Endothelial cell of umbilical vein (primary cell): Measurements from ENCODE around the gene NCMAP. TPM values are rescaled to one million over a fixed set of nuclear protein-coding genes. Genes with fewer than 3 reads are reported as not detected.

Source experiments
- BruUV-seq: library from RNA; stranded (reverse); fragments of 400-500 nt; replicated peaks from 2 replicates; lab custom pipeline; 2021; lab: Mats Ljungman, UMichigan
- CTCF ChIA-PET: fragments of 300-600, 350-600 bp; sonication (Branson Sonifier 250); formaldehyde crosslinking; loops from one replicate; lab custom pipeline; 2021; ENCODE audit warnings: antibody characterized with exemption, inconsistent platforms; lab: Charles Lee
- POLR2A ChIA-PET: fragments of 300-600, 350-600 bp; sonication (Branson Sonifier 250); formaldehyde crosslinking; loops from one replicate; lab custom pipeline; 2021; ENCODE audit warnings: antibody characterized with exemption, inconsistent platforms; lab: Charles Lee
- DNase-seq: peaks from one replicate; pipeline ENCODE4 v3.0.0-alpha.2; 2011; ENCODE audit warnings: low read depth, low spot score
- FAIRE-seq: peaks from 2 replicates; lab custom pipeline; 2011; peaks lifted over from hg19 to GRCh38; lab: Jason Lieb, UNC
- H2AFZ ChIP-seq: 2 replicates; pipeline ENCODE4 v1.6.0; 2012; ENCODE audit warnings: low read depth, low read length, control low read depth, inconsistent platforms
- H3K27ac ChIP-seq: 2 replicates; pipeline ENCODE4 v1.5.1; 2011; ENCODE audit warnings: low read depth, mild to moderate bottlenecking, control low read depth, low read length, moderate library complexity; ENCODE audit not compliant: insufficient read depth
- H3K27me3 ChIP-seq, 2 experiments: 2 replicates each; pipeline versions ENCODE4 v1.6.0 to v1.6.1; 2011; ENCODE audit warnings: low read length in 2 of 2, mixed read lengths in 1 of 2; ENCODE audit not compliant: control insufficient read depth in 2 of 2, insufficient read depth in 2 of 2
- H3K36me3 ChIP-seq, 2 experiments: 2 replicates in 1 of 2; 3 replicates in 1 of 2; pipeline ENCODE4 v1.5.1; 2011; ENCODE audit warnings: low read length in 2 of 2, mild to moderate bottlenecking in 1 of 2, moderate library complexity in 1 of 2; ENCODE audit not compliant: control insufficient read depth in 2 of 2, insufficient read depth in 2 of 2; ENCODE audit errors: extremely low read depth in 1 of 2
- H3K4me1 ChIP-seq: 3 replicates; pipeline ENCODE4 v1.5.1; 2011; ENCODE audit warnings: mild to moderate bottlenecking, low read length; ENCODE audit not compliant: control insufficient read depth, insufficient read depth; ENCODE audit errors: extremely low read depth
- H3K4me2 ChIP-seq: 2 replicates; pipeline ENCODE4 v1.6.1; 2011; ENCODE audit warnings: low read length, control low read depth, mixed read lengths; ENCODE audit not compliant: insufficient read depth
- H3K4me3 ChIP-seq, 3 experiments: fragments of 200-600 bp in 1 of 3; sonication (generic), shearing (Covaris generic) in 1 of 3; replicated peaks in 1 of 3; 2 replicates each; pipeline ENCODE4 v1.5.1; 2011 to 2016; ENCODE audit warnings: control low read depth in 3 of 3, low read length in 3 of 3, mild to moderate bottlenecking in 2 of 3, inconsistent platforms in 1 of 3, low read depth in 1 of 3, moderate library complexity in 1 of 3; ENCODE audit not compliant: insufficient read depth in 1 of 3
- H3K79me2 ChIP-seq: 2 replicates; pipeline ENCODE4 v1.6.0; 2012; ENCODE audit warnings: low read length, inconsistent platforms; ENCODE audit not compliant: control insufficient read depth, insufficient read depth
- H3K9ac ChIP-seq: replicated peaks from 2 replicates; pipeline ENCODE3; 2011; ENCODE audit warnings: low read length, control low read depth; ENCODE audit not compliant: insufficient read depth; ENCODE audit errors: extremely low read depth
- H3K9me1 ChIP-seq: replicated peaks from 3 replicates; pipeline ENCODE4 v1.6.0; 2011; ENCODE audit warnings: mild to moderate bottlenecking, low read length; ENCODE audit not compliant: control insufficient read depth, insufficient read depth; ENCODE audit errors: extremely low read depth
- H3K9me3 ChIP-seq: replicated peaks from 2 replicates; pipeline ENCODE4 v1.5.1; 2012; ENCODE audit warnings: low read length, inconsistent platforms; ENCODE audit not compliant: control insufficient read depth, insufficient read depth
- H4K20me1 ChIP-seq: replicated peaks from 2 replicates; pipeline ENCODE3; 2011; ENCODE audit warnings: mild to moderate bottlenecking, low read length; ENCODE audit not compliant: control insufficient read depth, insufficient read depth; ENCODE audit errors: extremely low read depth
- EZH2 ChIP-seq: IDR thresholded peaks from 2 replicates; pipeline ENCODE4 v1.6.1; 2012; ENCODE audit warnings: borderline replicate concordance, low read depth, mild to moderate bottlenecking, moderate library complexity, low read length, inconsistent platforms; ENCODE audit not compliant: severe bottlenecking
- FOS ChIP-seq: IDR thresholded peaks from 2 replicates; pipeline ENCODE4 v1.6.1; 2011; ENCODE audit warnings: mild to moderate bottlenecking, low read length, moderate library complexity, borderline replicate concordance; ENCODE audit not compliant: insufficient read depth
- GATA2 ChIP-seq: IDR thresholded peaks from 2 replicates; pipeline ENCODE4 v1.7.0; 2011; ENCODE audit warnings: low read depth, mild to moderate bottlenecking, moderate library complexity, mixed read lengths, low read length; ENCODE audit not compliant: insufficient read length, insufficient read depth
- JUN ChIP-seq: IDR thresholded peaks from 2 replicates; pipeline ENCODE4 v1.6.1; 2011; ENCODE audit warnings: borderline replicate concordance, low read depth; ENCODE audit not compliant: insufficient read length, insufficient read depth
- MAX ChIP-seq: IDR thresholded peaks from 2 replicates; pipeline ENCODE4 v1.6.1; 2011; ENCODE audit not compliant: insufficient read depth, insufficient read length
- MYC ChIP-seq: IDR thresholded peaks from one replicate; pipeline ENCODE4 v1.6.1; 2011; ENCODE audit warnings: mild to moderate bottlenecking, low read depth, low read length
- POLR2A ChIP-seq: IDR thresholded peaks from 2 replicates; pipeline ENCODE4 v1.6.1; 2012; ENCODE audit warnings: low read depth, mild to moderate bottlenecking, control low read depth, low read length
- POLR2AphosphoS5 ChIP-seq: IDR thresholded peaks from 2 replicates; pipeline ENCODE4 v1.6.1; 2012; ENCODE audit warnings: low read depth, mild to moderate bottlenecking, control low read depth, low read length, moderate library complexity; ENCODE audit not compliant: insufficient read depth
- dilution Hi-C: fragments of 300-500 bp; cut with MboI; formaldehyde crosslinking; loops from one replicate; pipeline ENCODE4 v1.15.0; 2019; ENCODE audit warnings: low sequenced_read_pairs; ENCODE audit not compliant: extremely low pct_ligation_motif_present
- intact Hi-C: fragments of 100-400 bp; cut with micrococcal nuclease; formaldehyde crosslinking; loops from one replicate; pipeline ENCODE4 v1.10.0; 2022
- polyA plus RNA-seq, 4 experiments: library from polyadenylated mRNA; depleted of rRNA in 3 of 4; stranded (reverse) in 3 of 4; unstranded in 1 of 4; fragments of >200 nt; gene quantifications; 2 replicates each; pipeline versions ENCODE4 v1.2.1 to v1.2.3, GENCODE V29; 2011 to 2012; ENCODE audit warnings: missing spikeins in 1 of 4
- total RNA-seq: library from RNA; stranded (reverse); gene quantifications from 2 replicates; pipeline ENCODE4 v1.2.3, GENCODE V29; 2021
- TF ChIP-seq, protein P1 (sequence below), 2 donors: IDR thresholded peaks; 1 replicate in 1 of 2; 2 replicates in 1 of 2; pipeline ENCODE4 v1.5.1; 2011; ENCODE audit warnings: low read length in 2 of 2, mild to moderate bottlenecking in 2 of 2, moderate library complexity in 2 of 2, control low read depth in 1 of 2, inconsistent platforms in 1 of 2, low read depth in 1 of 2; ENCODE audit not compliant: insufficient read depth in 1 of 2; ENCODE audit errors: extremely low read depth in 1 of 2

NCMAP gene
- total and polyA plus RNA-seq, 2 donors (not counting 3 experiments of a cell fraction or from before 2014, with no cell fraction given), result not detected

DNA sequence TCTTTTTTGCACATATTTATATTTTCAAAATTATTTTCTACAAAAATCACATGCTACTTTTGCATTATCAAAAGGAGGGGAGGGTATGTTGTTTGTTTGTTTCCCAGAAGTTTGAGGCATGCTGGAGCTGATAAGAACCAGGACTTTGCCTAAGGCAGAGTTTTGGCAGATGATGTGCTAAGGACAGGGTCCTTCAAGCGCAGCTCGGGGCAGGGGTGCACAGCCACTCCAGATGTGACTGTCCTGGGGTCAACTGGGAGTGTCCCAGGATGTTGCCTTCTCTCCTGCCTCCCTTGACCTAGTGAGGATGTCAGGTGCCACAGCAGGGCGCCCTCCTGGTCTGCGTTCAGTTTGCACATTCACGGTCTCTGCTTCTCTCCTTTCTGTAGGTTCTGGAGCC is 44.7 kb downstream of the NCMAP start:
- TF ChIP-seq MAX, result no peak
- no peak for TF ChIP-seq MYC
- no peak for TF ChIP-seq POLR2A
- no peak for TF ChIP-seq FOS
- no peak for TF ChIP-seq POLR2AphosphoS5
- TF ChIP-seq GATA2, result no peak
- TF ChIP-seq EZH2, result no peak
- no peak for TF ChIP-seq JUN
- TF ChIP-seq, protein P1, sequence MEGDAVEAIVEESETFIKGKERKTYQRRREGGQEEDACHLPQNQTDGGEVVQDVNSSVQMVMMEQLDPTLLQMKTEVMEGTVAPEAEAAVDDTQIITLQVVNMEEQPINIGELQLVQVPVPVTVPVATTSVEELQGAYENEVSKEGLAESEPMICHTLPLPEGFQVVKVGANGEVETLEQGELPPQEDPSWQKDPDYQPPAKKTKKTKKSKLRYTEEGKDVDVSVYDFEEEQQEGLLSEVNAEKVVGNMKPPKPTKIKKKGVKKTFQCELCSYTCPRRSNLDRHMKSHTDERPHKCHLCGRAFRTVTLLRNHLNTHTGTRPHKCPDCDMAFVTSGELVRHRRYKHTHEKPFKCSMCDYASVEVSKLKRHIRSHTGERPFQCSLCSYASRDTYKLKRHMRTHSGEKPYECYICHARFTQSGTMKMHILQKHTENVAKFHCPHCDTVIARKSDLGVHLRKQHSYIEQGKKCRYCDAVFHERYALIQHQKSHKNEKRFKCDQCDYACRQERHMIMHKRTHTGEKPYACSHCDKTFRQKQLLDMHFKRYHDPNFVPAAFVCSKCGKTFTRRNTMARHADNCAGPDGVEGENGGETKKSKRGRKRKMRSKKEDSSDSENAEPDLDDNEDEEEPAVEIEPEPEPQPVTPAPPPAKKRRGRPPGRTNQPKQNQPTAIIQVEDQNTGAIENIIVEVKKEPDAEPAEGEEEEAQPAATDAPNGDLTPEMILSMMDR (IDR thresholded peaks at IDR 0.05; ENCODE audit: extremely low read depth in 1 of 2, insufficient read depth in 1 of 2, low read depth in 1 of 2, low read length in 2 of 2), result no peak
- Histone ChIP-seq H3K9ac (no peak overlapping the region), H3K27me3 (peaks cover 1 to 3% of the 10 kb centered on the region in 2 experiments), H3K9me3 (no peaks in the 10 kb centered on the region), H3K9me1 (no peaks in the 10 kb centered on the region), H3K4me2 (no peak overlapping the region), H3K27ac (no peak overlapping the region), H3K79me2 (no peaks in the 10 kb centered on the region), H2AFZ (no peak overlapping the region), H4K20me1 (no peaks in the 10 kb centered on the region), H3K4me3 (no peak overlapping the region), H3K36me3 (no peaks in the 10 kb centered on the region), H3K4me1 (no peaks in the 10 kb centered on the region)
- dilution Hi-C loops (no loop called here), intact Hi-C loops (no loop called here)
- POLR2A ChIA-PET, result no interaction called here
- BruUV-seq, result no TSS peak
- CTCF ChIA-PET, result no interaction called here
- no peak for FAIRE-seq
- no peak for DNase-seq
